C4-2B (cell line): ENCODE results near the gene UVRAG.

Experiments used
- ZFX ChIP-seq: fragments of 450-650 bp; IDR thresholded peaks from 2 replicates; pipeline ENCODE4 v1.6.1; 2017
- TF ChIP-seq, protein P1 (sequence below): fragments of 450-650 bp; conservative IDR thresholded peaks from 2 replicates; pipeline ENCODE4 v1.5.1; 2017; ENCODE audit warnings: mild to moderate bottlenecking

DNA sequence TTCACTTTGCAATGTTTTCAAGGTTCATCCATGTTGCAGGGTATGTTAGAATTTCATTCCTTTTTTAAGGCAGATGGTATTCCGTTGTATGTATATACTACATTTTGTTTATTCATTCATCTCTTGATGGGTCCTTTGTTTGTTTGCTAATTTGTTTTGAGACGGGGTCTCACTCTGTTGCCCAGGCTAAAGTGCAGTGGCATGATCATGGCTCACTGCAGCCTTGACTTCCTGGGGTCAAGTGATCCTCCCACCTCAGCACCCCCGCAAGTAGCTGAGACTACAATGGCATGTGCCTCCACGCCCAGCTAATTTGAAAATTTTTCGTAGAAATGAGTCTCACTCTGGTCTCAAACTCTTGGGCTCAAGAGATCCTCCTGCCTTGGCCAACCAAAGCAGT is 6.2 kb downstream of the UVRAG start:
- TF ChIP-seq, protein P1, sequence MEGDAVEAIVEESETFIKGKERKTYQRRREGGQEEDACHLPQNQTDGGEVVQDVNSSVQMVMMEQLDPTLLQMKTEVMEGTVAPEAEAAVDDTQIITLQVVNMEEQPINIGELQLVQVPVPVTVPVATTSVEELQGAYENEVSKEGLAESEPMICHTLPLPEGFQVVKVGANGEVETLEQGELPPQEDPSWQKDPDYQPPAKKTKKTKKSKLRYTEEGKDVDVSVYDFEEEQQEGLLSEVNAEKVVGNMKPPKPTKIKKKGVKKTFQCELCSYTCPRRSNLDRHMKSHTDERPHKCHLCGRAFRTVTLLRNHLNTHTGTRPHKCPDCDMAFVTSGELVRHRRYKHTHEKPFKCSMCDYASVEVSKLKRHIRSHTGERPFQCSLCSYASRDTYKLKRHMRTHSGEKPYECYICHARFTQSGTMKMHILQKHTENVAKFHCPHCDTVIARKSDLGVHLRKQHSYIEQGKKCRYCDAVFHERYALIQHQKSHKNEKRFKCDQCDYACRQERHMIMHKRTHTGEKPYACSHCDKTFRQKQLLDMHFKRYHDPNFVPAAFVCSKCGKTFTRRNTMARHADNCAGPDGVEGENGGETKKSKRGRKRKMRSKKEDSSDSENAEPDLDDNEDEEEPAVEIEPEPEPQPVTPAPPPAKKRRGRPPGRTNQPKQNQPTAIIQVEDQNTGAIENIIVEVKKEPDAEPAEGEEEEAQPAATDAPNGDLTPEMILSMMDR: no peak
- TF ChIP-seq ZFX: no peak
